ENCODE measurements around the gene PRDM1.

Gene PRDM1

GRCh38 chr6:106084106-106084988 is 1.8 kb upstream of the PRDM1 start:
- POLR2A ChIA-PET, result no interaction called here
- TF ChIP-seq SP1 (IDR thresholded peaks at IDR 0.05) (no peak), LEF1 (IDR thresholded peaks at IDR 0.05; ENCODE audit: borderline replicate concordance) (no peak), ZNF384 (IDR thresholded peaks at IDR 0.05) (no peak)
- DNase-seq (ENCODE audit: extremely low spot score), result peak; percentile 75
- CTCF ChIA-PET, result interaction anchor here (0.6 to 1.3 kb wide), 7 partner anchors 9 to 629 kb away, joined by 3 to 7 read pairs (median 4); no protein-coding TSS in a partner anchor

GRCh38 chr6:106084989-106085691 is 996 bp upstream of the PRDM1 start:
- DNase-seq (ENCODE audit: extremely low spot score), result no peak
- TF ChIP-seq TARDBP (IDR thresholded peaks at IDR 0.05), result no peak
- TF ChIP-seq ARNT (IDR thresholded peaks at IDR 0.05), result no peak
- no peak for TF ChIP-seq LEF1 (IDR thresholded peaks at IDR 0.05; ENCODE audit: borderline replicate concordance)
- CTCF ChIA-PET, result interaction anchor here (0.8 to 1.3 kb wide), 3 partner anchors 20 to 138 kb away, joined by 3 to 6 read pairs (median 4); no protein-coding TSS in a partner anchor
- POLR2A ChIA-PET, result interaction anchor here (1.3 to 1.4 kb wide), 2 partner anchors 10 to 95 kb away, joined by 3 to 5 read pairs; no protein-coding TSS in a partner anchor

- no peak for DNase-seq (ENCODE audit: extremely low spot score)
- CTCF ChIA-PET, result interaction anchor here (0.8 to 1.2 kb wide), 3 partner anchors 20 to 217 kb away, joined by 3 to 6 read pairs (median 3); no protein-coding TSS in a partner anchor
- TF ChIP-seq ELF4 (IDR thresholded peaks at IDR 0.05) (no peak), ZNF384 (IDR thresholded peaks at IDR 0.05) (no peak), SUZ12 (IDR thresholded peaks at IDR 0.05) (no peak), SP1 (IDR thresholded peaks at IDR 0.05) (no peak), BHLHE40 (IDR thresholded peaks at IDR 0.05; ENCODE audit: borderline replicate concordance) (no peak), PKNOX1 (IDR thresholded peaks at IDR 0.05) (no peak), ARNT (IDR thresholded peaks at IDR 0.05) (no peak), HDGF (IDR thresholded peaks at IDR 0.05; ENCODE audit: borderline replicate concordance) (no peak), FOXK2 (IDR thresholded peaks at IDR 0.05) (no peak), FOXM1 (IDR thresholded peaks at IDR 0.05; ENCODE audit: borderline replicate concordance) (no peak), LEF1 (IDR thresholded peaks at IDR 0.05; ENCODE audit: borderline replicate concordance) (no peak), FOXA1 (IDR thresholded peaks at IDR 0.05) (no peak)
- POLR2A ChIA-PET, result interaction anchor here (1.2 to 1.4 kb wide), 3 partner anchors 9 to 95 kb away, joined by 3 to 5 read pairs (median 4); no protein-coding TSS in a partner anchor
Observed at GRCh38 chr6:106085692-106085983, 498 bp upstream of the PRDM1 start.

GRCh38 chr6:106086814-106087175 is 659 bp downstream of the PRDM1 start:
- no peak for DNase-seq (ENCODE audit: extremely low spot score)
- ChIA-PET CTCF (interaction anchor here (0.7 to 1.2 kb wide), 2 partner anchors 216 to 714 kb away, joined by 3 to 4 read pairs; no protein-coding TSS in a partner anchor), POLR2A (interaction anchor here (1.2 to 1.4 kb wide), 3 partner anchors 8 to 94 kb away, joined by 3 to 5 read pairs (median 4); no protein-coding TSS in a partner anchor)
- no peak for TF ChIP-seq SP1 (IDR thresholded peaks at IDR 0.05)
- no peak for TF ChIP-seq FOXM1 (IDR thresholded peaks at IDR 0.05; ENCODE audit: borderline replicate concordance)

- CTCF ChIA-PET, result interaction anchor here (0.6 to 0.7 kb wide), 2 partner anchors 135 to 715 kb away, joined by 3 to 4 read pairs; no protein-coding TSS in a partner anchor
- POLR2A ChIA-PET, result no interaction called here
- DNase-seq (ENCODE audit: extremely low spot score), result no peak
- no peak for TF ChIP-seq LEF1 (IDR thresholded peaks at IDR 0.05; ENCODE audit: borderline replicate concordance)
Observed at GRCh38 chr6:106087548-106088325, 1.6 kb downstream of the PRDM1 start.

GRCh38 chr6:106090001-106090400 is 3.9 kb downstream of the PRDM1 start:
- CTCF ChIA-PET, result interaction anchor here (0.7 to 1.3 kb wide), 3 partner anchors 133 to 212 kb away, joined by 3 to 8 read pairs (median 3); no protein-coding TSS in a partner anchor
- DNase-seq (ENCODE audit: extremely low spot score), result no peak
- TF ChIP-seq ZNF384 (IDR thresholded peaks at IDR 0.05) (no peak), SP1 (IDR thresholded peaks at IDR 0.05) (no peak), SUZ12 (IDR thresholded peaks at IDR 0.05) (no peak)
- POLR2A ChIA-PET, result no interaction called here

GRCh38 chr6:106092279-106092678 is 6.1 kb downstream of the PRDM1 start:
- no peak for DNase-seq (ENCODE audit: extremely low spot score)
- POLR2A ChIA-PET, result no interaction called here
- TF ChIP-seq CTBP1 (IDR thresholded peaks at IDR 0.05; ENCODE audit: borderline replicate concordance) (no peak), SUZ12 (IDR thresholded peaks at IDR 0.05) (no peak)
- CTCF ChIA-PET, result interaction anchor here (0.6 to 1.1 kb wide), 2 partner anchors 131 to 195 kb away, joined by 3 to 6 read pairs; no protein-coding TSS in a partner anchor

Measured in HEK293T (cell line).